Gastrocnemius medialis (tissue), 4 donors: ENCODE measurements around the gene NEDD4L.

ENCODE experiments used
- CTCF ChIP-seq, 5 experiments: fragments of 450-650 bp in 3 of 5; fragments of 200-600 bp in 2 of 5; sonication (generic) in 2 of 5; IDR thresholded peaks in 4 of 5; conservative IDR thresholded peaks in 1 of 5; 1 replicate in 4 of 5; 2 replicates in 1 of 5; pipeline ENCODE4 v1.5.1; 2016 to 2019; ENCODE audit warnings: antibody characterized with exemption in 5 of 5, mild to moderate bottlenecking in 3 of 5, moderate library complexity in 3 of 5
- POLR2A ChIP-seq, 2 donors: fragments of 450-650 bp; IDR thresholded peaks; one replicate each; pipeline ENCODE4 v1.6.1; 2017; ENCODE audit warnings: antibody characterized with exemption in 2 of 2, mild to moderate bottlenecking in 2 of 2, moderate library complexity in 2 of 2

DNA sequence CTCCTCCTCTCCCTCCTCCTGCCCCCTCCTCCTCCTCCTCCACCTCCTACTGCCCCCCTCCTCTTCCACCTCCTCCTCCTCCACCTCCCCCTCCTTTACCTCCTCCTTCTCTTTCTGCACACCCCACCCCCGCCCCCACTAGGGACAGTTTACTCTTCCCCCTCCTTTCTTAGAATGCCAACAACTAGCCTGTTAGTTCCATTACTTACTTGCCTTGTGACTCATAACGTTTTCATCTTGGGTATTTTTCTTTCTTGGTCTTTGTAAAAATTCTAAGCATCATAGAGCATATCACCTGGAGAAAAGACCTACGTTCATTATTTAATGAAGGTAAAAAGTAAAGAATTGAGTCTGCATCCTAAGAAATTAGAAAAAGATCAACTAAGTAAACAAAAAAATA is 165.3 kb downstream of the NEDD4L start:
- TF ChIP-seq CTCF (IDR thresholded peaks at IDR 0.05 in 4 of 5, conservative IDR thresholded peaks at IDR 0.05 in 1 of 5) = no peak
- TF ChIP-seq POLR2A (IDR thresholded peaks at IDR 0.05) = no peak
